Left renal cortex interstitium (tissue), 4 donors: ENCODE measurements around the gene PRKD3. TPM values are rescaled to one million over a fixed set of nuclear protein-coding genes. Genes with fewer than 3 reads are reported as not detected.

Source experiments
- DNase-seq, 4 donors: peaks; one replicate each; pipeline ENCODE4 v3.0.0-alpha.2; 2013; ENCODE audit warnings: low read depth in 4 of 4, low spot score in 2 of 4, missing footprints in 1 of 4
- polyA plus RNA-seq, 4 donors: library from polyadenylated mRNA; unstranded; fragments of 120-200 nt; gene quantifications; one replicate each; pipeline ENCODE4 v1.2.1, GENCODE V29; 2013; ENCODE audit not compliant: insufficient read length in 4 of 4

PRKD3 gene
- polyA plus RNA-seq, 4 donors, result 43.9 to 54.9 (median 50.4) TPM

GRCh38 chr2:37343537-37344434, 19.2 kb upstream of the PRKD3 start:
- no peak for DNase-seq

GRCh38 chr2:37342591-37343220, 18.1 kb upstream of the PRKD3 start:
- DNase-seq, result no peak

DNA sequence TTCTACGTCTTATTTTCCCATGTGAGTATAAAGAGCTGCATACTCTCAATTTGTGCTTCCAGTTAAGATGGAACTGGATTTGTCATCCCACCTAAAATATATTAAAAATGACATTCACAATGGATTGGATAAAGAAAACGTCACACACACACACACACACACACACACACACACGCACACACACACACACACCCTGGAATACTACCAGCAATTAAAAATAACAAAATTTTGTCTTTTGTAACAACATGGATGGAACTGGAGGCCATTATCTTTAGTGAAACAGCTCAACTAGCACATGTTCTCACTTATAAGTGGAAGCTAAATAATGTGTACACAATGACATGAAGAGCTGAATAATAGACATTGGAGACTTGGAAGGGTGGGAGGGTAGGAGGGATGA, 16.0 kb upstream of the PRKD3 start:
- DNase-seq, result no peak

DNA sequence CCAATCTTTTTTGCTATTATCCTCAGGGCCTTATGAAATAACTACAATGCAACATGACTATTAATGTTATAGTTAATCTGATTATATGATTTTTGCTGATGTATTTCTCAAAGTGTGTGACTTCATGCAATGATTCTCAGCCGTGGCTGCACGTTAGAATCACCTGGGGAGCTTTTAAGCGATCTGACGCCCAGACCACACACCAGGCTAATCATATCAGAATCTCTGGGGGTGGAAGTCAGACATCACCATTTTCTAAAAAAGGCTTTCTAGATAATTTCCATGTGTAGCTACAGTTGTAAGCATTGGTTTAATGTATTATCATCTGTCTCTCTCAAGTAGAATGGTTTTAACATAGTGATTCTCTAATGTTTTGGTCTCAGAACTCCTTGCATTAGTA, 14.3 kb upstream of the PRKD3 start:
- DNase-seq, result no peak

- no peak for DNase-seq
Observed at GRCh38 chr2:37337620-37338280, 13.1 kb upstream of the PRKD3 start.

GRCh38 chr2:37335604-37336003, 11.0 kb upstream of the PRKD3 start:
- no peak for DNase-seq

GRCh38 chr2:37333256-37333655, 8.6 kb upstream of the PRKD3 start:
- no peak for DNase-seq

DNA sequence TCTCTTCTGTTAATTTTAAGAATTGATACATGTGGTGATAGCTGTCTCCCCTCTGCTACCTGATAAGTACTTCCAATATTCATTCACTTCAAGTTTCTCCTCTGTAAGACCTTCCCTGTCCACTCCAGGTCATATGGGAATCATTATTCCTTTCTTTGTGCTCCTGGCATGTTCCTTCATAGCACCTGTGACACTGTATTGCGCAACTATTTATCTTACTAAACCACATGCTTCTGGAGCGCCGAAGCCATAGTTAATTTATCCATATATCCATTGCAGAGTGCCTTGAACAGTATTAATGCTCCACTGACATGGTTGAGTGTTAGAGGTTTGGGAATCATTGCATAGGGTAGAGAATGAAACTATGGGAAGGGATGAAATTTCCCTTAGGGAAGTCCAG, 7.9 kb upstream of the PRKD3 start:
- no peak for DNase-seq

DNA sequence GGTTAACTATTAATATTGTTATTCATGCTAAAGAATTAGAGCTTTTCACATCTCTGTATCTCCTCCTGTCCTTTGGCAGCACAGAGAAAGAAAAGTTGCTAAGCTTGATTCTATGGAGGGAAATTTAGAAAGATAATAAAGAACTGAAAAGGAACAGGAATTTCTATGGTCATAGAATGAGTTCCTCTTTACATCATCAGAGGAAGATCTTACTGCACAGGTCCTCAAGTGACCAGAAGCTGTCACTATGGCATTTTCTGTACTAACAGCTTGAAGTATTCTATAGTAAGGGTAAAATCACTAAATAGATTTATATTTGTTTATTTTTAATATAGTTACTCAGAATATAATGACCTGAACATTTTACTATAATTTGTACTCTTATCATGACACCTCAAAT, 6.0 kb upstream of the PRKD3 start:
- no peak for DNase-seq

DNA sequence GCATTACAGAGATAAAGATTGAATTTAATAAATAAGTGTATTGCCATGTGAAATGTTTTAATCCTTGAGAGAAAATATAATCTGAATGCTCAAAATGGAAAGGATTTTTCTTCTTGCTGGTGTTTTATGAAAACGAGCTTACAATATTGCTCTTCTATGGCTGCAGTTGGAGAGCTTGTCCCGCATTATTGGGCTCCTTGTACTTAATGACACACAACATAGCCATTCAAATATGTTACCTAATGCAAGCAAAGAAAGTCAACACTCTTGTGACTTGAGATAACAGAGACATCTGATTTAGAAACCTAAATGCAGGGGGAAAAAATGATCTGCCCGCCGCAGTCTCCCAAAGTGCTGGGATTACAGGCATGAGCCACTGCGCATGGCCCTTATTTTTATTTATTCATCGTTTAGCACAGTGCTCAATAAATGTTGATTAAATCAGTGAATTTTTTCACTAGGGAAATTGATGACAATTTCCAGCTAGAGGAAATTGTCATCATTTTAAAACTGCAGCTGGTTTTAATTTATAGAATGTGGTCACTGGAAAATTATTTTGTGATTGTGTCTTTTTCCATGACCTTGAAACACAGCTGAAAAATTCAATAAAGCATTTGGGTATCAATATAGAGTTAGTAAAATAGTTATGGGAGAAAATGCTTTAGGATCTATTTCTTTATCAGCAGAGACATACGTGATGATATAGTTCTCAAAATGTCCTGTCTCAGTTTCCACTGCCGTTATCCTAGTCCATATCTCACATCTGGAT, 2.4 kb upstream of the PRKD3 start:
- no peak for DNase-seq

DNA sequence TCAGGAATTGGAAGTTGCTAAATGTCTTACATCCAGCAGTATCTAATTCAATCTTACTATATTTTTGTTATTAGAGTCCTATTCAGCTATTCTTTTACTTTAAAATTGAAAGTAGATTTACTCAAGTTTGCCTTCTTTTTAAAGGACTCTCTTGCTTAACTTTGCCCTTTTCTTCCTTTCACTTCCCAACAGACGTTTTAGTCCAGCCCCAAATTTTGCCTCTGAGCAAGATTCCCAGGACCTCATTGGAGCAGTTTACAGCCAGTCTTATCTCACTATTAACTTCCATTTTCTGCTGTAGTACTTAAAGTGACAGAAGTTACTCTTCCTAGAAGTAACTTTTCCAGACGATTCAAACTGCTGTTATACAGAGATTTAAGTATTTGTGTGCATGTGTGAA, 1.7 kb upstream of the PRKD3 start:
- DNase-seq, result no peak

- DNase-seq, result no peak
Observed at GRCh38 chr2:37325625-37326071, 1.0 kb upstream of the PRKD3 start.

DNA sequence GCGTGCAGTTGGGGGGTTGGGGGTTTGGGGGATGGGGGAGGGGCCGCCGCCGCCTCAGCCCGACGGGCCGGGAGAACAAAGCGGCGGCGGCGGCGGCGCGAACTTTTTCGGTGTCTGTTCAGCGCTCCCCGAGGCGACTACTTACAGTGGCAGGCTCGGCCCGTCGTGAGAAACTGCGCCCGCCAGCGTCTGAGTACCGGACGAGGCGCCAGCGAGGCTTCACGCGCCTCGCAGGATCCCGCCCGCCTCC, 172 bp downstream of the PRKD3 start:
- DNase-seq, result peak in 1 of 4 donors; percentile 61

- peak in 1 of 4 donors; percentile 48 for DNase-seq
Observed at GRCh38 chr2:37323781-37324535, 675 bp downstream of the PRKD3 start.

GRCh38 chr2:37323176-37323780, 1.4 kb downstream of the PRKD3 start:
- DNase-seq, result no peak

DNA sequence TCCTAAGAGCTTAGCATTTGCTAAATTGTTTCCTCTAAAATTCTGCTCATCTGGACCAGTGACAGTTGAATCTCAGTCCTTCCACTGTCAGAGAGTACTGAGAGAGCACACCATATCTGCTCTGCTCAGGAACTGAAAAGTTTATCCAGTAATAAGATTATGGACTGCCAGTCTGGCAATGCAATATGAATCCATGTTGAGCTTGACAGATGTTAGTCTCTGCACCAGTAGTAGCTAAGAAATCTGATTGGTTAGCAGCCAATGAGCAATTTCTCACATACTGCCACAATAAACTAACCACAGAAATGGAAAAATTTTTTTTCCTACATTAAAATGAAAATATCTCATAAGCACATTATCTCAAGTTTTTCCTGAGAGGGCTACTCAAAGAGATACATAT, 2.3 kb downstream of the PRKD3 start:
- DNase-seq, result no peak

DNA sequence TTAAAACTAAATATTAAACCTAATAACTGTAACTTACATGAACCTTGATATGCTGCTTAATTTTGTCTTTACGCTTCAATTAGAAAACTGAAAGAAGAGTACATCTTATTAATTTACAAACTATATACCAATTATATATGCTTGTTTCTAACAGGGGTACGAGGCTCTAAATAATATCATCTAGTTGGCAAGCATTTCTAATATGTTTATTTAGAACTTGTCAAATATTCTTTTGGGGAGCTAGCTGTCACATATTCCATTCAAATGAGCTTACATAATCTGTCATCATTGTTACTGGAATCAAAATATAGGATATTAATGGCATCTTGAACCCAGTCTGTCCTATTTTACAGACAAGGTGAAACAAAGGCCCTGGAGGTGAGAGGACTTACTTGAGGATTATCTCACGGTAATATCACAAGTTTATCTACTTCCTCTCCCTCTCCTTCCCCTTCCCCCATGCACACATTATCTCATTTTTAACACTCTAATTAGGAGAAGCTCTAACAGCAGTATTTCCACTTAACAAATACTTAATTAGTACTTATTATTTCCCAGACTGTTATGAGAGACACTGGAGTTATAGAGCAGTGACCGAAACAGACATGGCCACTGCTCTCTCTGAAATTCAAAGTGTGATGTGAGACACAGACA, 3.5 kb downstream of the PRKD3 start:
- DNase-seq, result no peak

GRCh38 chr2:37319754-37320609, 4.7 kb downstream of the PRKD3 start:
- no peak for DNase-seq
